Renal pelvis (tissue), 4 donors: ENCODE results near the gene CDH11. TPM values are rescaled to one million over a fixed set of nuclear protein-coding genes. Genes with fewer than 3 reads are reported as not detected.

Source experiments
- DNase-seq: peaks from one replicate; pipeline ENCODE4 v3.0.0-alpha.2; 2013
- polyA plus RNA-seq, 3 donors: library from polyadenylated mRNA; unstranded; fragments of 120-200 nt; gene quantifications; one replicate each; pipeline ENCODE4 v1.2.1, GENCODE V29; 2013; ENCODE audit not compliant: insufficient read length in 3 of 3

CDH11 gene
- polyA plus RNA-seq, 3 donors: 147 to 204 (median 203) TPM

- no peak for DNase-seq
These were observed 1.4 kb downstream of the CDH11 start for GRCh38 chr16:65120461-65120830.

GRCh38 chr16:65119901-65120401 lies 1.9 kb downstream of the CDH11 start:
- peak; percentile 57 for DNase-seq

- no peak for DNase-seq
These were observed 2.4 kb downstream of the CDH11 start for GRCh38 chr16:65119435-65119834.

GRCh38 chr16:65118871-65119270 lies 3.0 kb downstream of the CDH11 start:
- DNase-seq: no peak

- DNase-seq: peak; percentile 85
These were observed 3.9 kb downstream of the CDH11 start for GRCh38 chr16:65117811-65118448.

- no peak for DNase-seq
These were observed 4.9 kb downstream of the CDH11 start for GRCh38 chr16:65116818-65117430.

- DNase-seq: no peak
These were observed 5.6 kb downstream of the CDH11 start for GRCh38 chr16:65116216-65116615.

- no peak for DNase-seq
These were observed 7.3 kb downstream of the CDH11 start for GRCh38 chr16:65114527-65114926.

GRCh38 chr16:65113441-65113840 lies 8.4 kb downstream of the CDH11 start:
- DNase-seq: no peak

- DNase-seq: no peak
These were observed 10.6 kb downstream of the CDH11 start for GRCh38 chr16:65111306-65111705.

GRCh38 chr16:65106757-65107156 lies 15.1 kb downstream of the CDH11 start:
- no peak for DNase-seq

GRCh38 chr16:65105171-65105570 lies 16.7 kb downstream of the CDH11 start:
- DNase-seq: no peak

GRCh38 chr16:65104471-65104870 lies 17.4 kb downstream of the CDH11 start:
- DNase-seq: no peak

- DNase-seq: no peak
These were observed 19.5 kb downstream of the CDH11 start for GRCh38 chr16:65102326-65102725.

GRCh38 chr16:65101009-65101408 lies 20.9 kb downstream of the CDH11 start:
- no peak for DNase-seq

- no peak for DNase-seq
These were observed 22.3 kb downstream of the CDH11 start for GRCh38 chr16:65099607-65100006.

GRCh38 chr16:65098916-65099315 lies 22.9 kb downstream of the CDH11 start:
- no peak for DNase-seq

- DNase-seq: no peak
These were observed 24.6 kb downstream of the CDH11 start for GRCh38 chr16:65097296-65097695.

GRCh38 chr16:65095906-65096305 lies 26.0 kb downstream of the CDH11 start:
- no peak for DNase-seq

GRCh38 chr16:65095090-65095728 lies 26.7 kb downstream of the CDH11 start:
- no peak for DNase-seq

GRCh38 chr16:65094009-65094408 lies 27.9 kb downstream of the CDH11 start:
- no peak for DNase-seq

GRCh38 chr16:65083164-65083857 lies 38.6 kb downstream of the CDH11 start:
- no peak for DNase-seq

GRCh38 chr16:65079549-65079948 lies 42.3 kb downstream of the CDH11 start:
- DNase-seq: no peak
